NCI-H2196 treated with DMSO at 0.1 percent for 48 hours (cell line): ENCODE results near the gene IFNA21.
"Not testable (repeated sequence)": the region's sequence is repeated elsewhere in the genome, so short reads cannot be mapped to it uniquely, and the experiment has no call there.

Experiments used
- DNase-seq: peaks from one replicate; lab custom pipeline; 2025; ENCODE audit not compliant: unreplicated experiment; lab: John Stamatoyannopoulos, UW

IFNA21 gene

DNA sequence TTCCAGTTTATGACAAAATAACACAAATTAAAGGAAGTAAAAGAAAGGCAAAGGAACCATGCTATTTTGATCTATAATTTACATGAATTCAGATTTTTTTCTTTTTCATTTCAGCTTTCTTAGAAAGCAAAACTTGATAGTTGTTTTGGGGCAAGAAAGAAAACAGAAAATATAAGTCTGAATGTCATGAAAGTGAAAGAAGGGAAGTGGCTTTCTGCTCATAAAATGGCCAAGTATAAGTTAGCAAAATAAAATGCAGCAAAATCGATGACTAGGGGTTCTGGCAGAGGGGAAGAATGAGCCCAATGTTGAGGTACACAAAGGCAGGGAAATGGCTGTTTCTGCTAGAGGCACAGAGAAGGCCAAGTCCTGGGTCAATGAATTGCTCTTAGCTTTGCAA lies 21.9 kb downstream of the IFNA21 start:
- DNase-seq, result no peak

DNA sequence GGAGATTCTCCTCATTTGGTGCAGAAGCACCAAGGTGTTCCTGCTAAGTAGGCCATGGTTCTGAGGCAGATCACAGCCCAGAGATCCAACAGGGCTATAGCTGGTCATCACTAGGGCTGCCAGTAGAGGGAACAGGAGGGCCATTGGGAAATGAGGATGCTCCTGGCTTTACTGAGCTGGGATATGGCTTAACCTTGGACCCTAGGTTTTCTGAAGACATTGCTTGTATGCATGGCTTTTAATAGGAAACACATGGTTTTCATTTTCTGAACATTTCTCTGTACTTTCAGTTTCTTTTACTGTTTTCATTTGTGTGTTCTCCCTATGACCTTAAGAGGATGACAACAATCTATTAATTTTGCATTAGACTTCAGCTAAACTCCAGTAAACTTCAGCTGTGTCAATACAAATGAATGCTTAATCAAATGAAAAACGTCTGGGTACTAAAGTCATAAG lies 25.0 kb downstream of the IFNA21 start, which contains the start of gene IFNW1:
TSS of gene IFNW1 (minus strand) at position 406 of the 456 bp plus-strand sequence. CDS start at position 144, 262 bp downstream.
- no peak for DNase-seq

DNA sequence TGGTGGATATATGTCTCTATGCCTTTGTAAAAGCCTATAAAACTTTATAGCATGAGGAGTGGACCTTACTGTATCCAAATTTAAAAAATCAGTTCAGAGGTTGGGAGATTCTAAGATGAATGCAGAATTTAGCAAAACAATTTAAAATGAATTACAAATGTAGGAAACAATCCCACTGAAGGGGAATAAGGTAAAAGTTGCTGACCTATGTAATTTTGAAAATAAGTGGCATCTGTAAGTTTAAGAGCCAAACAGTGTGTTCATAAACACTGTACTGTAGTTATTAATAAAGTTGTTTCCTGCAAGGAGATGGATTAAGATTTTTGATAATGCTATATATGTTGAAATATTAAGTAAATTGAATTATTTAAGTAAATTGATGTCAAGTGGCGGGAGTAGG lies 29.4 kb downstream of the IFNA21 start:
- no peak for DNase-seq

DNA sequence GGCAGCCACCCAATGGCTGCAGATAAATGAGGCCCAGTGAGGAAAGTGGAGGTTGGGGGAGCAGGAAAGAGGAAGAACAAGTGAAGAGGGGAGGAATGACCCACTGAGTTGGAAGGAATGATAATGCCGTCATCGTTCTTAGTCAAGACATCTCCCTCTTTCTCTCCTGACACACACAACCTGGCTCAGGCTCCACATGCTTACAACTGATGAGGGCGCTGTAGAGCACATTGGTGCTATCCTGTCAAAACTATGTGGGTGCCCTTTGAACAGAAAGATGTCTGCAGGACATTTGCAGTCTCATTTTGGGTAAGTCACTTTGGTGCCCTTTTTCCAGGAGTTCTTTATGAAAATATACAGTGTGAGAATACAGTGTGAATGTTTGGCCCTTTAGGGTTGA lies 30.7 kb downstream of the IFNA21 start:
- no peak for DNase-seq

DNA sequence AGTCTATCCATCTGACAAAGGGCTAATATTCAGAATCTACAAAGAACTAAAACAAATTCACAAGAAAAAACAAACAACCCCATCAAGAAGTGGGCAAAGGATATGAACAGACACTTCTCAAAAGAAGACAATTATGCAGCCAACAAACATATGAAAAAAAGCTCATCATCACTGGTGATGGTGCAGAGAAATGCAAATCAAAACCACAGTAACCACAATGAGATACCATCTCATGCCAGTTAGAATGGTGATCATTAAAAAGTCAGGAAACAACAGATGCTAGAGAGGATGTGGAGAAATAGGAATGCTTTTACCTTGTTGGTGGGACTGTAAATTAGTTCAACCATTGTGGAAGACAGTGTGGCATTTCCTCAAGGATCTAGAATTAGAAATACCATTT lies 38.3 kb downstream of the IFNA21 start:
- DNase-seq, result not testable (repeated sequence)

DNA sequence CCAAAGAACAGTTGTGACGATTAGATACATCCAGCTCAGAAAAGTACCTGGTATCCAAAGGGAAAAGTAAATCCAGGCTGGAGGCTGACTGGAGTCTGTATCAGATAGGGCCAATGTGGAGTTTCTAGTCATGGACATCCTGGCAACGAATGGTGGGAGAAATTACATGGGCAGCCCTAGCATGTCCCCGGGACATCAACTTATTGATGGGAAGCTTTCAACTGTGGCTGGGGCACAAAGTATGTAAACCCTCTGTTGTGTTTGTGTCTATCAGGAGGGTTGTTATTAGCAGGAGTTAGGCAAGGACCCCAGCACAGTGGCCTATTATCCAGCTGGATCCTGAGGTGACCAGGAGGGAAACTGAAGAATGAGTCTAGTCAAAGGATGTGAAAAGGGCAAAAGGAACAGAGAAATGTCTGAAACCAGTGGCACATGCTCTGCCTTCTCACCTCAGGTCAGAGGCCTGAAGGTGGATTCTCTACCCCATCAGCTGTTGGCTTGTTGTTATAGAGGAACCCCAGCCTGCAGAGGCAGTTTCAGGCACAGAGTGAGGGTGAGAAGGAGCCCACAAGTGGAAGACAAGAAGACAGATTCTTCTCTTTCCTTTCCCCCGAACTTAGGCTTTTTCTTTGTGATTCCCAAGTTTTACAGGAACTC lies 44.7 kb downstream of the IFNA21 start:
- no peak for DNase-seq

DNA sequence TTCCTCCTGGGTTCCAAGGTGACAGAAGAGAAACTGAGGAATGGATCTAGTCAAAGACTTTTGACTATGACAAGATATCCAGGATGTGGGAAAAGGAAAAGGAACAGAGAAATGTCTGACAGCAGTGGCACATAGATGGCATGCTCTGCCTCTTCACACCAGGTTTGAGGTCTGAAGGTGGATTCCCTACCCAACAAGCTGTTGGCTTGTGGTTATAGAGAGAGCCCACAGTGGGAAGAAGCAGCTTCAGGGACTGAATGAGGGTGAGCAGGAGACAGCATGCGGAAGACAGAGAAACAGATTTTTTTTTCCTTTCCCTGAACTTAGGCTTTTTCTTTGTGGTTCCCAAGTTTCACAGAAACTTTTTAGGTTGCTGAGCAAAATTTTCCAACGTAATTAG lies 45.4 kb downstream of the IFNA21 start:
- no peak for DNase-seq

DNA sequence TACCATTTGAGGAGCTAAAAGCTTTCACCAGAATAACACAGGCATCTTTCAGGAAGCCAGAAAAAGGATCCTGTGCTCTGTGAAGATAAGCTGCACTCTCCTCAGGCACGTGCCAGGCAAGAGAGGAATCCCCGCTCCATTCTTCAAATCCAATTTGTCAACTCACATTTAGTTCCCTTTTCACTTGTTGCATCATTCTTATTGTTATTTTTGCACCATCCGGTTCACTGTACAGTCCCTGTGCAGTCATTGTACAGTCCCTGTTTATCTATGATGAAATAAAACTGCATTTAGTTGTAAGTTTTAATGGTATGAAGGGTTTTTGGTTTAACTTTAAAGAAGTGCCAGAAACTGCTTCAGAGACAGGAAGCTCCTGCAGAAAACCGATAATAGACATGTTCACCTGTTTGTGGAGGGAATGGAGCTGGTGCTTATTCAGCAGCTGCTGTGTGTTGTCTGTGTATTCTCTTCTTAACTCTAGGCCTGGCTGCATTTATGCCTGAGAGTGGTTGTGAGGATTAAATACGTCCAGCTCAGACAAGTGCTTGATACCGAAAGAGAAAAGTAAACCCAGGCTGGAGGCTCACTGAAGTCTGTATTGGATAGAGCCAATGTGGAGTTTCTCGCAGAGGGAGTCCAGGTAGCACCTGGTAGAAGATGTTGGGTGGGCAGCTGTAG lies 47.2 kb downstream of the IFNA21 start:
- no peak for DNase-seq
